Subcutaneous abdominal adipose tissue (tissue), 5 donors: ENCODE data around the gene GBX2.

ENCODE experiments used
- H3K27ac ChIP-seq: one replicate; pipeline ENCODE4 v1.7.0; 2013; ENCODE audit warnings: low read depth, mild to moderate bottlenecking, inconsistent platforms, low read length, moderate library complexity
- H3K27me3 ChIP-seq, 5 donors: one replicate each; pipeline ENCODE4 v1.7.0; 2013; ENCODE audit warnings: low read length in 5 of 5, inconsistent platforms in 1 of 5; ENCODE audit not compliant: control insufficient read depth in 5 of 5, insufficient read depth in 4 of 5
- H3K36me3 ChIP-seq, 5 donors: one replicate each; pipeline ENCODE4 v1.7.0; 2013; ENCODE audit warnings: low read length in 5 of 5; ENCODE audit not compliant: control insufficient read depth in 5 of 5, insufficient read depth in 5 of 5
- H3K4me1 ChIP-seq, 5 donors: one replicate each; pipeline ENCODE4 v1.7.0; 2013; ENCODE audit warnings: low read length in 5 of 5, mild to moderate bottlenecking in 3 of 5, moderate library complexity in 1 of 5; ENCODE audit not compliant: control insufficient read depth in 5 of 5, insufficient read depth in 5 of 5
- H3K4me3 ChIP-seq, 5 donors: one replicate each; pipeline ENCODE4 v1.7.0; 2013; ENCODE audit warnings: low read length in 5 of 5, low read depth in 1 of 5
- H3K9ac ChIP-seq, 5 donors: one replicate each; pipeline ENCODE4 v1.7.0; 2013; ENCODE audit warnings: low read length in 5 of 5, mild to moderate bottlenecking in 4 of 5, moderate library complexity in 3 of 5
- H3K9me3 ChIP-seq, 5 donors: one replicate each; pipeline ENCODE4 v1.7.0; 2013; ENCODE audit warnings: low read length in 5 of 5; ENCODE audit not compliant: control insufficient read depth in 5 of 5
- donor health status: healthy.
- donor health status: healthy.
- donor health status: healthy.
- donor health status: healthy.
- donor health status: healthy.

GBX2 gene

GRCh38 chr2:236119476-236119875 is 48.7 kb downstream of the GBX2 start:
- Histone ChIP-seq H3K36me3 (peaks cover 0 to 25% (median 11%) of the 10 kb centered on the region in 5 donors), H3K4me3 (no peak overlapping the region), H3K9me3 (no peaks in the 10 kb centered on the region), H3K27ac (no peak overlapping the region), H3K27me3 (no peaks in the 10 kb centered on the region), H3K4me1 (peaks cover 0 to 3% (median 0%) of the 10 kb centered on the region in 5 donors), H3K9ac (no peak overlapping the region)

GRCh38 chr2:236119003-236119402 is 49.2 kb downstream of the GBX2 start:
- H3K4me3 ChIP-seq: no peak overlapping the region
- H3K9ac ChIP-seq: no peak overlapping the region
- H3K36me3 ChIP-seq: peaks cover 0 to 22% (median 8%) of the 10 kb centered on the region in 5 donors
- peaks cover 0 to 3% (median 0%) of the 10 kb centered on the region in 5 donors for H3K4me1 ChIP-seq
- H3K9me3 ChIP-seq: no peaks in the 10 kb centered on the region
- H3K27me3 ChIP-seq: no peaks in the 10 kb centered on the region
- H3K27ac ChIP-seq: no peak overlapping the region

GRCh38 chr2:236117861-236118269 is 50.3 kb downstream of the GBX2 start:
- Histone ChIP-seq H3K9ac (no peak overlapping the region), H3K4me1 (peaks cover 0 to 3% (median 0%) of the 10 kb centered on the region in 5 donors), H3K4me3 (no peak overlapping the region), H3K9me3 (no peaks in the 10 kb centered on the region), H3K27me3 (no peaks in the 10 kb centered on the region), H3K36me3 (peaks cover 0 to 19% (median 4%) of the 10 kb centered on the region in 5 donors), H3K27ac (no peak overlapping the region)

GRCh38 chr2:236117401-236117800 is 50.8 kb downstream of the GBX2 start:
- Histone ChIP-seq H3K27ac (no peak overlapping the region), H3K36me3 (peaks cover 0 to 19% (median 4%) of the 10 kb centered on the region in 5 donors), H3K4me1 (peaks cover 0 to 3% (median 0%) of the 10 kb centered on the region in 5 donors), H3K4me3 (no peak overlapping the region), H3K9ac (no peak overlapping the region), H3K27me3 (no peaks in the 10 kb centered on the region), H3K9me3 (no peaks in the 10 kb centered on the region)
